Glutamatergic neuron (in vitro differentiated cells): Measurements from ENCODE around the gene KIRREL3. TPM values are rescaled to one million over a fixed set of nuclear protein-coding genes. Genes with fewer than 3 reads are reported as not detected.

Source experiments
- DNase-seq: peaks from one replicate; pipeline ENCODE4 v3.0.0; 2022
- H3K27ac Mint-ChIP-seq: one replicate; pipeline ENCODE4 v1.8.0; 2020; ENCODE audit warnings: mild to moderate bottlenecking, mixed read lengths, inconsistent platforms; ENCODE audit not compliant: unreplicated experiment
- H3K27me3 Mint-ChIP-seq: one replicate; pipeline ENCODE4 v1.8.0; 2020; ENCODE audit warnings: mild to moderate bottlenecking, moderate library complexity, mixed read lengths, inconsistent platforms; ENCODE audit not compliant: unreplicated experiment
- H3K36me3 Mint-ChIP-seq: one replicate; pipeline ENCODE4 v1.8.0; 2020; ENCODE audit warnings: mild to moderate bottlenecking, mixed read lengths, inconsistent platforms; ENCODE audit not compliant: unreplicated experiment
- H3K4me1 Mint-ChIP-seq: one replicate; pipeline ENCODE4 v1.8.0; 2020; ENCODE audit warnings: mild to moderate bottlenecking, low read depth, mixed read lengths, inconsistent platforms; ENCODE audit not compliant: unreplicated experiment
- H3K4me3 Mint-ChIP-seq: one replicate; pipeline ENCODE4 v1.8.0; 2020; ENCODE audit warnings: mild to moderate bottlenecking, mixed read lengths, inconsistent platforms; ENCODE audit not compliant: unreplicated experiment
- H3K9me3 Mint-ChIP-seq: one replicate; pipeline ENCODE4 v1.8.0; 2020; ENCODE audit warnings: mild to moderate bottlenecking, moderate library complexity, mixed read lengths, inconsistent platforms; ENCODE audit not compliant: unreplicated experiment
- total RNA-seq: library from RNA; stranded (reverse); fragmentation: NEBNext Ultra II Directional; extraction: Animal tissue kit (Norgen Biotek cat#: 25700); gene quantifications from one replicate; pipeline ENCODE4 v1.2.1, GENCODE V29; 2021; ENCODE audit not compliant: unreplicated experiment
- TF ChIP-seq, protein P1 (sequence below): fragments of 200-600 bp; sonication (generic); IDR thresholded peaks from one replicate; pipeline ENCODE4 v1.5.0; 2021; ENCODE audit not compliant: partially characterized antibody, unreplicated experiment

KIRREL3 gene
- total RNA-seq, 1 donor from 2014 or later: 25.3 TPM

DNA sequence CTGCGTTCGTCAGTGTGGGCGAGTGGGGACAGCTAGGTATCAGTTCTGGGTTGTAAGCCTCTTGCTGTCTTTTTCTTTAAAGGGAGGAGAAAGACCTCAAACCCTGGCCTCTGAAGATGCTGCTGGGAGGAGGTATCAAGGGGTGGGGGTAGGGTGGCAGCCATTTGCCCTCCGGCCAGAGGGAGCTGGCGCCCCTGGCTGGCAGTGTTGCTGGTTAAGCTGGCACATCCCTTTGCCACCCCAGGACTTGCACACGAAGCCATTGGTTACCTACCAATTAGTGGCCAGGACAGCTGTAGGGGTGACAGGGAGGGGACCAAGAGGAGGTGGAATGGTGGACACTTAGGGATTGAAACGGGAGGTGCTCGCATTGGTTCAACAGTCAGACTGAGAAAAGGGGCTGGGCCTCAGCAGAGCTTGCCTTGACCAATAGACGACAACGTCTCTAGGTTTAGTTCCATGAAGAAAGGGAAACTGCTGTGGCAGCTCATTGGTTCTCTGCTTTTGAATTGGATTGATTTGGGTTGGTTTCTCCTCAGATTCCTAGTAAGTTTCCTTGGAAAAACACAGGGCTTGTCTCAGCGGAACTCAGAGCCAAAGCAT, 567.2 kb downstream of the KIRREL3 start:
- TF ChIP-seq, protein P1, sequence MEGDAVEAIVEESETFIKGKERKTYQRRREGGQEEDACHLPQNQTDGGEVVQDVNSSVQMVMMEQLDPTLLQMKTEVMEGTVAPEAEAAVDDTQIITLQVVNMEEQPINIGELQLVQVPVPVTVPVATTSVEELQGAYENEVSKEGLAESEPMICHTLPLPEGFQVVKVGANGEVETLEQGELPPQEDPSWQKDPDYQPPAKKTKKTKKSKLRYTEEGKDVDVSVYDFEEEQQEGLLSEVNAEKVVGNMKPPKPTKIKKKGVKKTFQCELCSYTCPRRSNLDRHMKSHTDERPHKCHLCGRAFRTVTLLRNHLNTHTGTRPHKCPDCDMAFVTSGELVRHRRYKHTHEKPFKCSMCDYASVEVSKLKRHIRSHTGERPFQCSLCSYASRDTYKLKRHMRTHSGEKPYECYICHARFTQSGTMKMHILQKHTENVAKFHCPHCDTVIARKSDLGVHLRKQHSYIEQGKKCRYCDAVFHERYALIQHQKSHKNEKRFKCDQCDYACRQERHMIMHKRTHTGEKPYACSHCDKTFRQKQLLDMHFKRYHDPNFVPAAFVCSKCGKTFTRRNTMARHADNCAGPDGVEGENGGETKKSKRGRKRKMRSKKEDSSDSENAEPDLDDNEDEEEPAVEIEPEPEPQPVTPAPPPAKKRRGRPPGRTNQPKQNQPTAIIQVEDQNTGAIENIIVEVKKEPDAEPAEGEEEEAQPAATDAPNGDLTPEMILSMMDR: no peak
- peaks cover 5% of the 10 kb centered on the region for H3K27me3 Mint-ChIP-seq
- H3K4me3 Mint-ChIP-seq: no peak overlapping the region
- DNase-seq: no peak
- no peak overlapping the region for H3K27ac Mint-ChIP-seq
- H3K4me1 Mint-ChIP-seq: peaks cover 4% of the 10 kb centered on the region
- no peaks in the 10 kb centered on the region for H3K36me3 Mint-ChIP-seq
- H3K9me3 Mint-ChIP-seq: peaks cover 7% of the 10 kb centered on the region

DNA sequence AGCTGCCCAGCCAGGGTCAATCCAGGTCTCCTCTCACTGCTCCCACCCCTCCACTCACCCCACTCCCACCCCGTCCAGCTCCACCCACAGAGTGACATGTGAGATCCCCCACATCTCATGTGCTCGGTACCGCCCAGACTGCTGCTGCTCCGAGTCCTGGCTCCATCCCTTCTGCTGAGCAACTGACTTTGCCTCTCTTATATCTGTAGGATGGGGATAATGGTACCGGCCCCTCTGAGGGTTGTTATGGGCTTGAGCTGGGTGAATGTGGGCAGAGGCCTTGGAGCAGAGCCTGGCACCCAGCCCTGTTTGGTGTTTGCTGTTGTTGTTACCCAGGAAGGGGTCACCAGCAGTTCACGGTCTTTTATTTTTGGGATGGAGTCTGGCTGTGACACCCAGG, 568.0 kb downstream of the KIRREL3 start:
- Mint-ChIP-seq H3K27me3 (peaks cover 5% of the 10 kb centered on the region), H3K36me3 (no peaks in the 10 kb centered on the region), H3K9me3 (peaks cover 7% of the 10 kb centered on the region), H3K4me3 (no peak overlapping the region), H3K27ac (no peak overlapping the region), H3K4me1 (peaks cover 11% of the 10 kb centered on the region)
- TF ChIP-seq, protein P1: no peak
- no peak for DNase-seq

DNA sequence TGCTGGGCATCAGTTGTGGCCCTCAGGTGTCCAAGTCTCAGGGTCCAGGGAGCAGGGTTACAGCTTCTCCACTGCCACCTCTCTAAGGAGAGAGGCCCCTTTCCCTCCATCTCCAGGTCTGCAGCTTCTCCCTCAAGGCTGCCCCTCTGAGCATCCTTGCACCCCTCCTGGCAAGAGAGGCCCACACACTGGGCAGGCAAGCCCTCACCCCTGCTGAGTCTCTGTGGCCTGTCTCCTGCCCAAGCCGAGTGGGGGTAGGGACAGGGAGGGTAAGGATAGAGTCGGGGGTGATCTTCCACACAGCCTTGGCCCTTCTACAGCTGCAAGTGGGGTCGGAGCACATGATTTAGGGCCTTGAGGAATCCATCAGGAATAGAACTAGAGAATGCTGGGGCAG, 568.5 kb downstream of the KIRREL3 start:
- no peak overlapping the region for H3K27ac Mint-ChIP-seq
- no peak overlapping the region for H3K4me3 Mint-ChIP-seq
- H3K36me3 Mint-ChIP-seq: no peaks in the 10 kb centered on the region
- DNase-seq: no peak
- H3K4me1 Mint-ChIP-seq: peaks cover 15% of the 10 kb centered on the region
- TF ChIP-seq, protein P1: no peak
- H3K27me3 Mint-ChIP-seq: peaks cover 5% of the 10 kb centered on the region
- peaks cover 7% of the 10 kb centered on the region for H3K9me3 Mint-ChIP-seq

DNA sequence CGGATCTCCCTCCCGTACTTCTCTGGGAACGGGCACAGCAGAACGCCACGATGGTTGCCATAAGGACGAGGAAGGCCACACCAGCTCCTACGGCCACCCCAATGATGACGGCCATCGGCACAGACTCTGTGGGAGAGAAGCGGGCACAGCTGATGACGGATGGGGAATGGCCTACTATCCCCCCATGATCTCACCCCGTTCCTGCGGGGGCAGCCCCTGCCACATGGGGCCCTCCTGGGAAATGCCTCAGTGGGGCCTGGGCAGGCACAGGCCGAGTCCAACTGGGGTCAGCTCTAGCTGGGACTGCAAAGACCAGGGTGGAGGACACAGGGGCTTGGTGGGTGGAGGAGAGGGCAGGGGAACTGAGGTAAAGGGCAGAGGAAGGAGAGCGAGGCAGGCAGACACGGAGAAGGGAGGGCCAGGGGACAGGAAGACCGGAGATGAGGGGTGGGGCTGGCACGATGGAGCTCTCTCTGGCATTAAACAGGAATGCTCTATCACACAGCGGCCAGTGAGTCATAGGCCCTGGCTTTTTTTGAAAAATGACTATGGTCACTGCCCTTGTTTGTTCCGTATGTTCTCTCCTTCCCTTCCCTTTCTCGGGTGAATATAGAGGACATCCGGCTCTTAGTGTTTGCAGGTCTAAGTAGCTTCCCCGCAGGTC, 569.0 kb downstream of the KIRREL3 start:
- no peak for DNase-seq
- Mint-ChIP-seq H3K9me3 (peaks cover 10% of the 10 kb centered on the region), H3K27ac (no peak overlapping the region), H3K4me1 (peaks cover 21% of the 10 kb centered on the region), H3K4me3 (no peak overlapping the region), H3K27me3 (peaks cover 5% of the 10 kb centered on the region), H3K36me3 (no peaks in the 10 kb centered on the region)
- TF ChIP-seq, protein P1: no peak
